Left renal cortex interstitium (tissue), 4 donors: ENCODE measurements around the gene ARHGEF3. TPM values are rescaled to one million over a fixed set of nuclear protein-coding genes. Genes with fewer than 3 reads are reported as not detected.

Source experiments
- DNase-seq, 4 donors: peaks; one replicate each; pipeline ENCODE4 v3.0.0-alpha.2; 2013; ENCODE audit warnings: low read depth in 4 of 4, low spot score in 2 of 4, missing footprints in 1 of 4
- polyA plus RNA-seq, 4 donors: library from polyadenylated mRNA; unstranded; fragments of 120-200 nt; gene quantifications; one replicate each; pipeline ENCODE4 v1.2.1, GENCODE V29; 2013; ENCODE audit not compliant: insufficient read length in 4 of 4

ARHGEF3 gene
- polyA plus RNA-seq, 4 donors, result 70.9 to 84.1 (median 79.2) TPM

DNA sequence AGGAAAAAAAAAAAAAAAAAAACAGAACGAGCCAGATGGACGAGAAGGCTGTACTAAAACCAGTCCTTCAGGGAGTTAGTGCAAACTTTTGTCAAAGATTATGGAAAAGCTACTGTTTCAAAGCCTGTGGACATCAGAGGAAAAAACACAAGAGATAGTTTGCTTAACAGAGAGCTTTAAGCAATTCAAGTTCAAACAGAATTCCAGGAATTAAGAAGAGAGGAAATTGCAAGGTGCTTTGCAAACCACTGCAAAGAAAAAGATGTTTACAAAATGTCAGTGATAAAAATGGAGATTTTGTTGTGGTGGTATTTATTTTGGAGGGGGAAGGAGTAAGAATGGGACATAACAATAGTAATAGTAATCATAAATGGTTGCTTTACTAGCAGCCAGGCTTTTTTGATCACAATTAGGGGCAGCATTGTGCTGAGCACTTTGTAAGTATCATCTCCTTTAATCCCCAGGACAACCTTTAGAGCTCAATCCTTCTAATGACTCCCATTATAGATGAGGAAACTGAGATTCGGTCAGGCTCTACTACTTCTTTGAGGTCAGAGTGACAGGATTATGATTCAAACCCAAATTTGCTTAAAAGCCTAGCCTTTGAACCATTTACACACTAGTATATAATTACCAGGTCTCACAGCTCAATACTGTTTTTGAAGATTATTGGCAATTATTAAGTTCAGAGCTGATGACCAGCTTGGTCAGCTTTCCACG lies 22.4 kb upstream of the ARHGEF3 start:
- no peak for DNase-seq

DNA sequence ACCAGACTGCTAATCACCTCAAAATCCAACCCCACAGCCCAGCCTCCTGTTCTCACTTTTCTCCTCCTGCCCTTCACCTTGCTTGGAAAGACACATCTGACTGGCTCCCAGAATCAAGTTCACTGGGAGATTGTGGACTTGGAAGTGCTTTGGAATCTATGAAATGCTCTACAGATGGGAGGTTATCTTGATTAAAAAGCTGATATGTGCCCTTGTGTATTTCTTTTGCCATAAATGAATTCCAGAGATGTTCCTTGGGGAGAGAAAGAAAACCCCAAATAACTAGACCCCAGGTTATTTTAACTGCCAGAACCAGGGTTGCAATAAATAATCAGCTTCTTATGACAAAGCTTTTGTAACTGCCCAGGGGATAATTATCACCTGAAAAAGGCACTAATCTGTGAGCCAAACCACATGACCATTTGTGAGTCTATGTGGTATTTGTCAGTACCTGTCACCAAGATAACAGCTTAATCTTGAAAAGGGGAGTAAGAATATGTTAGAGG lies 21.7 kb upstream of the ARHGEF3 start:
- DNase-seq, result no peak

DNA sequence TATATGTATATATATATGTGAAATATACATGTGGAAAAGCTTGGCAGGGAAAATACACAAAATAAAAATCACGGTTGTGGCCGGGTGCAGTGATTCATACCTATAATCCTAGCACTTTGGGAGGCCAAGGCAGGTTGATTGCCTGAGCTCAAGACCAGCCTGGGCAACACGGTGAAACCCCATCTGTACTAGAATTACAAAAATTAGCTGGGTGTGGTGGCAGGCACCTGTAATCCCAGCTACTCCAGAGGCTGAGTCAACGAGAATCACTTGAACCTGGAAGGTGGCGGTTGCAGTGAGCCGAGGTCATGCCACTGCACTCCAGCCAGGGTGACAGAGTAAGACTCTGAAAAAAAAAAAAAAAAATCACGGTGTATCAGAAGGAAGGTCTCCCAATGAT lies 20.8 kb upstream of the ARHGEF3 start:
- DNase-seq, result no peak

DNA sequence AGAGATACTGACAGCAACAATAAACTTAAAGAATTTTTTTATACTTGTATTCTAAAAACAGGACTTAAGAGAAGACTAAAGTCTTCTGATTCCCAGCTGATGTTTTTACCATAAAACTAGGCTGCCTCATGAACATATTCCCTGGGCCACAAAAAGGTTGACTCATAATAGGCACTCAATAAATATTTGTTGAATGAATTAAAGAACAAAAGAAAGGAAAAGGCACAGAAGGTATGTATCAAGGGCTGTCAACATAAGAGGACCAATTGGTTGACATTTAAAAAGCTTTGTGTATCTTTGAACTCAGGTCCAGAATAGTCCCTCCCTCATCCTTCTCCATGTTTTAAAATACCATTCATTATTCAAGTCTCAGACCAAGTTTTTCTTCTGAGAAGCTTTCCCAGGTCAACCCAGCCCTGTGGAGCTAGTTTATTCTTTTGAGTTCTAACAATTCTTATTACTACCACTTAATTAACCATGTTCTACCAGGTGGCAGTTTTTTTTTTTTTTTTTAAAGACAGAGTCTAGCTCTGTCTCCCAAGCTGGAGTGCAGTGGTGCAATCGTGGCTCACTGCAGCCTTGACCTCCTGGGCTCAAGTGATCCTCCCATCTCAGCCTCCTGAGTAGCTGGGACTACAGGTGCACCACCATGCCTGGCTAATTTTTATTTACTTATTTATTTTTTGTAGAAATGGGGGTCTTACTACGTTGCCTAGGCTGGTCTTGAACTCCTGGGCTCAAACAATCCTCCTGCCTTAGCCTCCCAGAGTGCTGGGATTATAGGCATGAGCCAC lies 17.5 kb upstream of the ARHGEF3 start:
- DNase-seq, result no peak

DNA sequence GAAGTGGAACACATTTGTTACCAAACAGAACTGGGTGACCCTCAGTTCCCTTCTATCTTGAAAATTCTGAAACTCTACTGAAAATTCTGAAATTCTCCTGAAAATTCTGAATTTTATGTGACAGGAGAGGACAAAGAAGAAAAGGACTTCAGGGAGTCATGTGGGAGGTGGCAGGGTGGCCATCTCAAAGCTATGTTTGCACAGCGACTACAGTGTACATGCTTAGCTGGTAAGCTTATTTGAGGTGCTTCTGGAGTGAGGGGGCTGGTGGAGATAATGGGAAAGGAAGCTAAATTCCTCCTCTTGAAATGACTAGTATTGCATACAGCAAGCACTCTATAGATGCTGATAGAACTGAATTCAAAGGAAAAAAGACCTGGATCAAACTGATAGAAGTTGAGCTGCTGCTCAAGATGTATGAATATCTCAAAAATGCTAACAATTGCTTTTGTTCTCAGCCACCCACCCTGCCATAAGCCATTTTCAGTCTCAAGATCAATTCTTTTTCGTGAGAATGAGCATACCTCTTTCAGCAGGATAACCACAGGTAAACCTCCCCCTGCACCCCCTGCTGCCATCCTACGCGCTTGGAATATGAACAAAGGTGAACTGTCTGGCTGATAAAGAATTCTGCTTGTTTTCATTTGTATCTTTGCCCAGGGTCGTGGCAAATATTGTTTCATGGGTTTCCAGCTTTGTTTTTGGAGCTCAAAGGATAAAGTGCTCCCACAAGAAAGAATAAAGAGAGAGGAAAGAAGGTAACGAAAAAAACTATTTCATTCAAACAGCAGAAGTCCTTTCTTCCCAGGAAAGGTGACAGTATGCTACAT lies 16.6 kb upstream of the ARHGEF3 start:
- DNase-seq, result no peak

DNA sequence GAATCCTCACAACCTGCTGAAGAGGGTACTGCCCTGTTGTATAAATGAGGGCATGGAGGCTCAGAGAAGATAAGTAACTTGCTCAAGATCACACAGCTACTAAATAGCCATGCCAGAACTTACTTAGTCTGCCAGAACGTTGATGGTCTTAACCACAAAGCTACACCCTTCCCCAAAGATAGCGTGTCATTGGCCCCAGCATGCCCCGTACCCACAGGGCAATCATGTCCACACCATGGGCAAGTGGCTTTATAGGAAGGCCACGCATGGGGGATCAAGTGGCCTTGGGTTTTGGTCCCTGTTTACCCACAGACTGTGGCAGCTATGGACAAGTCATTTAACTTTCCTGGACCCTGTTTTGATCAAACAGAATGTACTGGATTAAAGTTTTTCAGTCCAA lies 15.9 kb upstream of the ARHGEF3 start:
- DNase-seq, result no peak

DNA sequence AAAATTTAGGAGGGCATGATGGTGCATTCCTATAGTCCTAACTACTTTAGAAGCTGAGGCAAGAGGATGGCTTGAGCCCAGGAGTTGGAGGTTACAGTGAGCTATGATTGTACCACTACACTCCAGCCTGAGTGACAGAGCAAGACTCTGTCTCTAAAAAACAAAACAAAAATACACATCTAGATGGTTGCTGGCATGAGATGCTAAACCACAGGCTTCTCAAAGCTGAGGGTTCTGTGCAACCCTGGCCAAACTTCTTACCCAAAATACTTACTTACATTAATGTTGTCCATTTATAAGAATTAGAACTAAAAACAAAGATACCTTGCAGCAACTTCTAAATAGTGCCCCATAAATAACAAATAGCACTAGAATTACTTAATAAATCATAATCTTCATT lies 14.3 kb upstream of the ARHGEF3 start:
- DNase-seq, result no peak

DNA sequence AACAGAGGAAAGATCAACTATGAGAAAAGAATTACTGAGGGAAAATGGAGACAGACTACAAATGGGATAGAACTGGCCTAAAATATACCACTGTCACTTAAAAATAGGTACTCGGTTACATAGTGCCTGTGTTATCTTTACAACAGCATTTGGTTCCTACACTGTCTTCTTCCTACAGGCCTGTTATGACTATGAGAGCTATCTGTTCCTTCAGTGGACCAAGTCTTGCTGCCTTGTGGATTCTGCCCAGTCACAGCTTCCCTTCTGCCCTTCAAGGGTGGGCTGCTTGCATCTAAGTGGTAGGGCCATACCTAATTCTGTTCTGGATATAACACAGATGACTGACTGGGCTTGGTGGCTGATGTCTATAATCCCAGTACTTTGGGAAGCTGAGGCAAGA lies 13.8 kb upstream of the ARHGEF3 start:
- no peak for DNase-seq

DNA sequence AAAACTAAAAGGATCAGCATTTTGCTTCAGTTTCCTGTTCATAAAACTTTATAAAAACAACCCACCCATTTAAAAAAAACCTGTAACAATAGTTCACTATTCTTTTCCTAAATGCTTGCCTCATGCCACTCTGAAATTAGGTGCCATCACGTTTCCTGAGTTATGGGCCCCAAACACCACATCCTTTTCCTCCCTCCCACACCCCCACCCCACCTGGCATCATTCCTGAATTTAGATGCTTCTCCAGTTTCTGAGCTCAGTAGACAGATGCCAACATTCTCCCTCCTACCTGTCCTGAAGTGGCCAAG lies 11.9 kb upstream of the ARHGEF3 start:
- DNase-seq, result no peak

DNA sequence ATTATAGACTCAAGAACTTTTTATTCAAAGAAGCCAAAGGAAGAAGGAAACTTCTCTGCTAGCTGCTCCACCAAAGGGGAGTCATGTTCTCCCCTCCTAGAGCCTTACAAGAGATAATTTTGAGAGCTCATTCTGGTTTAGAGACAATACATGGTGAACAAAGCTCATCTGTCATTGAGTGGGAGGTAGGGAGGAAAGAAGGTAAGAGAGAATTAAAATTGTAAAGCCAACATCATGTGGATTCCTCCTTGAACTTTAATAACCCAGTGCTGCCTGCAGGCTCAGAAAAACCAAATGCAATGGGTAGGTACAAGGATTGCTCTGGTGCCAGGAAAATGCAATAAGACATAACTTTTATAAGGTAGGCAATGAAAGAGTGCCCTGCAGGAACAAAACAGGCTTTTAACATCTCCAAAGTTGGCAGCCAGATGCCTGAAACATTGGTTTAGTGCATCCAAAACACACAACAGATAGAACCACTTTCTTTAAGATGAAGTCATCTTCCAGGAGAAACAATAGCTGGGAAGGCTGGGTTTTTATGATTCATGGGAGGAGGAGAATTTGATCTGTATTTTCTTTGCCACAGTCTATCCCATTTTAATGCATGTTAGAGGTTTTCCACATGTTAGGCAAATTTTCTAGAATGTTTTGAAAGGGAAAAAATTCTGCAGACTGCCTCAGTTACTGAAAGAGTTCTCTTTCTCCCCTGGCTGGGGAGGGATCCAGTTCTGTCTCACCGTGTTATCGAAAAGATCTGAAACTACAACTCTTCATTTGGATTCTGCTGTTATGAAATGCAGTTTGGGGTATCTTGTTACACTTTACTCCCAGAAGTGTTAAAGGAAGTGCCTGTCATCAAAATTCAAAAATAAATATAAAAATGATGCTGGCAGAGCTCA lies 11.3 kb upstream of the ARHGEF3 start:
- no peak for DNase-seq

DNA sequence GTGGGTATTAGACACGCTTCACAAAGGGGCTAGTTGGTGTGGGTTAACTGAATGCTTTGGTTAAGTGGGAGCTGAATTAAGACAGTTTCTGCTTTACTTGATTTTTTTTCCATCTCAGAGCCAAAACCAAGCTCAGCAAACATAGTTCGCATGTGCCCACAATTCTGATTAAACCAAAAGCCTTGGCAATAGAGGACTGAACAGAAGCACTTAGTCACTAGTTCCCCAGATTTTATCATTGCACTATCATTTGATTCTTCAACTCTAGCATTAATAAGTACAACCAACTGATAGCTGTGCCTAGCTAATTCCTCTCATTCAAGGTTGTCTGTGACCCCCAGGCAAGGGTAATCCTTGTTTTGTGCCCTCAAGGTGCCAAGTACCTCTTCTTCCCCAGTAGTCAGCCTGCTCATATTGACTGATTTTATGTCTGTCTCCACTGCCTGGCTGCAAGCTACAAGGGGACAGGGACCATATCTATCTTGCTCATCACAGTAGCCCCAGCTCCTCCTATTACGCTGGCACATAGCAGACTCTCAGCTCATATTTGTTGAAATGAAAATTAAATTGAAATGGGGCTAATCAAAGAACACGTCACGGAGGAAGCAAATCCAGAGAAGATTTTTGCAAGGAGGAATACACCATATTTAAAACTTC lies 9.9 kb upstream of the ARHGEF3 start:
- no peak for DNase-seq

DNA sequence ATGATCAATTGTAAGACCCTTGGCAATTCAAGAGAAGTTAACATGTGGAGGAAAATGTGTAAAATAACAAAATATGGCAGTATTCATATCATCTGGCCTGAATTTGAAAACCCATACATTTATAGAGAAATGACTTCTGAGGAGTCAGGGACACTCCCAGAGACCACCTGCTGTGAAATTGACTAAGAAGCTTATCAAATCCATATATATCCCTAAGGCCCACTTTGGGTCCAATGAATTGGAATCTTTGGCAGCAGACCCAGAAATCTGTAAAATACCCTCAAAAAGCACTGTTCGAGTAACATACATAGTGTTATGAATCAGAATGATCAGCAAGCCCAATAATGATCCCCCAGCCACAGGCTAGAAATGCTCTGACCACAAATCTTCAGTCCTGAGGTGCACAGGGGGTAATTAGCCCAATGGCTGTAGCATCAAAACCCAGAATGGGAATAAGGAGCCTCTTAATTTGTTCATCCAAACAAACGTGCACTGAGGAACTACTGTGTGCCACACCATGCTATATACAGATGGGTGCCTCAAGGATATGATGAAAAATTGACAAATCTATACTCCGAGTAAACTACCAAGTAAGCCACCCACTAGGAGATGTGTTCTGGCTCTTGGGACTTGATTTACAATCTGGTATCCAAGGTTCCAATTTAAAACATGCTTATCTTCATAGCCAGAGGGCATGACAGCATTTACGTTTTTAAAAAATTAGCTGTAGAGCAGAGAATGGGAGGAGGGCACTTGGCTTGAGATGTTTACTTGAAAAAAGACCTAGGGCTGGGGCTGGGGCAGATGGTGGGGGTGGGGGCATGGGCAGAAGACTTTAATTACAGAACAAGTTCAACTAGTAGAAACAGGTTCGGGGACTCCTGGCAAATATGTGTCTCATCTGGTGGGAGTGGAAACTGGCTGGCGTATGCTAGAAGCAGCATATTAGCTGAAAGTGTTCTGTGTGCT lies 9.1 kb upstream of the ARHGEF3 start:
- DNase-seq, result no peak

DNA sequence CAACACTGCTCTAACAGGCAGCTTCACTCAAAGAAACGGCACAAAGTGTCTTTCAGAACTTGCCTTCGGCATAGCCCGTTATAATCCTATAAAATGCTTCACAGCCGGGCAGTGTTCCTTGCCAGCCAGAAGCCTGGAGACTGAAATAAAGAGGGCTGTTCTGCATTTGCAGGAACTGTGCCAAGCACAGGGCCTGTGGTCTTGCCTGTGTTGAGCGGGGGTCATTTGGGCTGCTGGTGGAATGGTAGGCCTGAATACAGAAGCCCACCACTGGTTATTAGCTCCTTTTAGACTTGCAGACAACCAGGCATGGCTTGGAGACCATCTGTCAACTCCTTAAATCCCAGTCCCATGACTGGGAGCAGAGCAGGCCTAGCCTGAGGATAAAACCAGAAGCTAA lies 4.7 kb upstream of the ARHGEF3 start:
- no peak for DNase-seq

DNA sequence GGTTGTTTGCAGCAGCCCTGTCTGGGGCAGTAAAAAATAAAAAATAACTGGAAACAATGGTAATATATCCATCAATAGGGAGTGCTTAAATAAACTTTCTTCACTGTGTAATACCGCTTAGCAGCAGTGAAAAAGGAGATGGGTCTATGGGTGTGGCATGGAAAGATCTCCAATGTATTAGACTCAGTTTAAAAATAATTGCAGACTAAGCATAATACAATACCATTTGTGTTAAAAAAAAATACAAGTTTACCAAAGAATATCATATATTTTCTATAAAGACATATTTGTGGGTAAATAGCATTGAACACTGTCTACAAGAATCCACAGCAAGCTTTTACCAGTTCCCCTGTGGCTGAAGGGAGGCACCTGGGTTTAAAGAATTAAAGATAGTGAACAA lies 1.0 kb upstream of the ARHGEF3 start:
- no peak for DNase-seq

DNA sequence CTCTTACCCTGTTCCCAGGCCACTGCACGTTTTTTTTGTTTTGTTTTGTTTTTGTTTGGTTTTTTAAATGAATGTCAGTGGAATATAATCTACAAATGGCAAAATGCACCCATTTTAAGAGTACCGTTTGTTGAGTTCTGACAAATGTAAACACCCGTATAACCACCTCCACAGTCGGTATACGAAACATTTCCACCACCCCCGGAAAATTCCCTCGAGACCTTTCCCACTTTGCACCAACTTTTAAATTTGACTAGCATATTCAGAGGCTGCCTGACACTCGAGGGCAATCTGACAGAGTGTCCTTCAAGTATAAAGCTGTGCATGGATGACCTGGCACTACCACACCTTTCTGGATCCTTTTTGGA lies 613 bp upstream of the ARHGEF3 start:
- DNase-seq, result no peak

DNA sequence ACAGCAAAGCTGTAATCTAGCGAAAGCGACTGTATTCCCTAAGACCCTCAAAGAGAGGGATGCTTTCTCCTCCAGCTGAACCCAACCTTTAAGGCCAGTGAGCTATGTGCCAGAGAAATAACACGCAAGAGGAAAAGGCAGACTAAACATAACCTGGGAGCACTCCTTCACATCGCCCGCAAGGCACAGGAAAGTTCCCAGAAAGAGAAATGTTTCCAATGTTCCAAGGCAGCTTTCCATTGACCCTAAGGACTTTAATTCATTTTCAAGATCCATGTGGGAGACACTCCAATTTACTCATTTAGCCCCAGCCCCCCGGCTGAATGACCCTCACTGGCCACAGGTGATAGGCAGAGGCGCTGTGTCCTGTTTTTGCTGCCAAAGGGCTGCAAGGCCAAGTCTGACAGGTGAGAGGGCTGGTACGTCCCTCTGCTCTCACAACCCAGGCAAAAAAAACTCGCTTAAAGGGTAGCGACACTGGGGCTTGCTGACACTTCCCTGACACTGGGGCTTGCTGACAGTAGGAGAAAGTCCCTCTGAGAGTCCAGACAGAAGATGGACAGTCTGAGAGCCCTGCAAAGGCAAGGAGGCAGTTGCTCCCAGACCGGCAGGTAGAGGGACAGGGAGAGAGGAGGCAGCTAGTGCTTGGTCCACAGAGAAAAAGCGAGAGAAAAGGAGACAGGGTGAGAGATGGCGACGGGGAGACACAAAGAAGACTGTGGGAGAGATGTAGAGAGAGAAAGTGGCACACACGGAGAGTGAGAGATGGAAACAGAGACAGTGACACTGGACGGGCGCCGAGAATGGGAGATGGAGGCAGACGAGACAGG lies 702 bp downstream of the ARHGEF3 start:
- no peak for DNase-seq

DNA sequence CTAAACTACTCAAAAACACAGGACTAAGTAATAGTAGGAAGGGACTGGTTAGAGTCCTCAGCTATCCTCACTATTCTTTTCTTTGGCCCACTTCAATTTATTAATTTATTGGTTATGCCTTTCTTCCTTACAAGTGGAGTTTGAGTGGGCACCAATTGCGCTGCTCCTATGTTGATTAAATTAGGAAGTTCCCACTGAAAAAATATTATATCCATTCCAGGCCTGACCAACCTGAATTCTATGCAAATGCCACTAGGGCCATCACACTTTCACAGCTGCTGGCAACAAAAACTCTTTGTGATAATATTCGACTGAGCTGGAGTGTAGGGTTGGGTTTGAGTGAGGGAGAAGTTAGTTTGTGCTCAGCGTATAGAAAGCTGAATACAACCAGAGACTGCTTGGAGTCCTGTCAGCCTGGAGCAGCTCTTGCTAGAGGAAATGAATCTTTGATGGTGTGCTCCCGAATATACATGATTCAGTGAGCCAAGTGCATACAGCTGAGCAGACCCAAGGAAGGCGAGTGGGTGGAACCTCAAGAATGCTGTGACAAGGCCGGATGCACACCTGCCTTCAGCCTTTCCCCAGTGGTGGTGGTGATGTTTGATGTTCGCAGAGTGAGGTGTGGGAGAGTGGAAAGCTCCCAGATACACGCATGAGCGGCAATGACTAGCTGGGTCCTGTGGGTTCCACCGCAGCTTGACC lies 1.5 kb downstream of the ARHGEF3 start:
- DNase-seq, result no peak
